ENCODE measurements around the gene TMPRSS9.
"Not testable (repeated sequence)": the region's sequence is repeated elsewhere in the genome, so short reads cannot be mapped to it uniquely, and the experiment has no call there.

The TMPRSS9 gene

DNA sequence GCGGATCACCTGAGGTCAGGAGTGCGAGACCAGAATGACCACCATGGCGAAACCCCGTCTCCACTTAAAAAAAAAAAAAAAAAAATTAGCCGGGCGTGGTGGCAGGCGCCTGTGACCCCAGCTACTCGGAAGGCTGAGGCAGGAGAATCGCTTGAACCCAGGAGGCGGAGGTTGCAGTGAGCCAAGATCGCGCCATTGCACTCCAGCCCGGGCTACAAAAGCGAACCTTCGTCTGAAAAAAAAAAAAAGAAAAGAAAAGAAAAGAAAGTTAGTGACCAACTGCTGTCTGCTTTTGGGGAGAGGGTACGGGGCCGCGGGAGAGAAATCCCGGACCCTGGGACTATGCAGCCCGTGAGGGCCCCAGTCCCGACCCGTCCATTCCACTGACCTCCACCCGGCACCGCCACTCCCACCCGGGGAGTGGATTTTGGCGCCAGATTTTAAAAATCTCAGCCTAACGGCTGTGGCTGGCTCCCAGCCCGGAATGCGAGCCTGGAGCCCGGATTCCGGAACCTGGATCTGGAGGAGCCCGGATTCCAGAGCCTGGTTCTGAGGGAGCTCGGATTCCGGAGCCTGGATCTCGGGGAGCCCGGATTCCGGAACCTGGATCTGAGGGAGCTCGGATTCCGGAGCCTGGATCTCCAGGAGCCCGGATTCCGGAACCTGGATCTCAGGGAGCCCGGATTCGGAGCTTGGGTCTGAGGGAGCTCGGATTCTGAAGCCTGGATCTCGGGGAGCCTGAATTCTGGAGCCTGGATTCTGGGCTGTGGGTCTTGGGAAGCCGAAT is 102.8 kb downstream of the TMPRSS9 start:
- DNase-seq: no peak
- in situ Hi-C loops (cut with MboI; ENCODE audit: low pct_unique_long_range_greater_than_20kb, low sequenced_read_pairs): loop anchor here (10.0 kb wide), 1 partner anchor 152 kb away; no protein-coding TSS in a partner anchor

DNA sequence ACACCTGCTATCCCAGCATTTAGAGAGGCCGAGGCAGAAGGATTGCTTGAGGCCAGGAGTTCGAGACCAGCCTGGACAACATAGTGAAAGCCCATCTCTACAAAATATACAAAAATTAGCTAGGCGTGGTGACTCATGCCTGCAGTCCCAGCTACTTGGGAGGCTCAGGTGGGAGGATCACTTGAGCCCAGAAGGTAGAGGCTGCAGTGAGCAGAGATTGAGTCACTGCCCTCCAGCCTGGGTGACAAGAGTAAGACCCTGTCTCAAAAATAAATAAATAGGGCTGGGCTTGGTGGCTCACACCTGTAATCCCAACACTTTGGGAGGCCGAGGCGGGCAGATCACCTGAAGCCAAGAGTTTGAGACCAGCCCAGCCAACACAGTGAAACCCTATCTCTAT is 103.6 kb downstream of the TMPRSS9 start:
- in situ Hi-C loops (cut with MboI; ENCODE audit: low pct_unique_long_range_greater_than_20kb, low sequenced_read_pairs): loop anchor here (10.0 kb wide), 1 partner anchor 151 kb away; no protein-coding TSS in a partner anchor
- DNase-seq: not testable (repeated sequence)

DNA sequence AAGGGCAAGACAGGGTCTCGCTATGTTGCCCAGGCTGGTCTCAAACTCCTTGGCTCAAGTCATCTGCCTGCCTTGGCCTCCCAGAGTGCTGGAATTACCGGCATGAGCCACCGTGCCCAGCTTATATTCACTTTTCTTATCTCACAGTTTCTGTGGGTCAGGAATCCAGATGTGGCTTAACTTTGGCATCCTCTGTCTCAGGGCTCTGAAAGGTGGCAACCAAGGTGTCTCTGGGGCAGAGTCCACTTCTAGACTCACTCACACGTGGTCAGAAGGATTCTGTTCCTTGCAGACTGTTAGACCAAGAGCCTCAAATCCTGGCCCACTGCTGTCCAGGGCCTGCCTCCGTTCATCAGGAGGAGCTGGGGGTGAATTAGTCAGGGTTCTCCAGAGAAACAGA is 104.3 kb downstream of the TMPRSS9 start:
- no peak for DNase-seq
- in situ Hi-C loops (cut with MboI; ENCODE audit: low pct_unique_long_range_greater_than_20kb, low sequenced_read_pairs): loop anchor here (10.0 kb wide), 1 partner anchor 150 kb away; no protein-coding TSS in a partner anchor

DNA sequence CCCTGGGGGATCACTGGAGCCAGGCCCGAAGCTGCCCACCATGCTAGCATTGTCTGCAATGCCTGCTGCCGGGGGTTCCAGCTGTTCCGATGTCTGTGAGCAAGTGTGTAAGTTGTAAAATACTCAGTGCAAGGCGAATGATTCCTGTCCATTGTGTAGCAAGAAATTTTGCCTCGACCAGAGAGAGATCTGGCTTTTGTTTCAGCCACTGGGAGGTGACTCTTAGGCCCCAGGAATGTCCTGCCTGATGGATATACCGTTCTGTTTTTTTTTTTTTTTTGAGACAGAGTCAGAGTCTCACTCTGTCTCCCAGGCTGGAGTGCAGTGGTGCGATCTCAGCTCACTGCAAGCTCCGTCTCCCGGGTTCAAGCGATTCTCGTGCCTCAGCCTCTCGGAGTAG is 108.5 kb downstream of the TMPRSS9 start:
- no peak for DNase-seq
- in situ Hi-C loops (cut with MboI; ENCODE audit: low pct_unique_long_range_greater_than_20kb, low sequenced_read_pairs): loop anchor here (10.0 kb wide), 1 partner anchor 146 kb away; no protein-coding TSS in a partner anchor

DNA sequence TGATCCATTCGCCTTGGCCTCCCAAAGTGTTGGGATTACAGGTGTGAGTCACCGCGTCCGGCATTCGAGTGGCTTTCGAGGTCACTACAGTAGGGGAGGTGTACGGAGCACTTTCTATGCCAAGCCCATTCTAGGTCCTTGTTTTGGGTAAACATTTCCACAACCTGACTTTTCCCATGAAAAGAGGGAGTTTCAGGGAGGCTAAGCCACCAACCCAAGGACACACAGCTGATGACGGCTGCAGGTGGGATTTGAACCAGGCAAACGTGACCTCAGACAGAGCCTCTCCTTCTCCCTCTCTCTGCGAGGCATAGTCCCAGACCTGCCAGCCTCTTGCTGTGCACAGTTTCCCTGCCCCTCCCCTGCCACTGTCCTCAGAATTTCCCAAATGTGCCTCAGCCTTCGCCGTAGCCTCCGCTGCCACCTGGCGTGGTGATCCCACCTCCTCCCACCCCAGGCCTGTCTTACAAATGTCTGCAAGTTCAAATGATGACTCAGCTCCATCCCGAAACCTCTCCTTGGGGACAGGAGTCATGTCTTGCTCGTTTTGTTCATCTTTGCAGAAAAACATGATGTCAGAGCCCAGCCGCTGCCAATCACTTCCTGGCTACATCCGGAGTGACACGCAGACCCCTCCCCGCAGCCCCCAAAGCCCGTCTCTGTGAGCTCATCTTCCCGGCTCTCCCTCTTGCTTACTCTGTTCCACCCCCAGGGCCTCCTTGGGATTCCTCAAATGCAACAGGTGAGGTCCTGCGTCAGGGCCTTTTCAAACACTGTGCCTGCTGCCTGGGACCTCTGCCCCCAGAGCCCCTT is 109.2 kb downstream of the TMPRSS9 start:
- in situ Hi-C loops (cut with MboI; ENCODE audit: low pct_unique_long_range_greater_than_20kb, low sequenced_read_pairs): loop anchor here (10.0 kb wide), 1 partner anchor 145 kb away; no protein-coding TSS in a partner anchor
- peak; percentile 63 for DNase-seq

DNA sequence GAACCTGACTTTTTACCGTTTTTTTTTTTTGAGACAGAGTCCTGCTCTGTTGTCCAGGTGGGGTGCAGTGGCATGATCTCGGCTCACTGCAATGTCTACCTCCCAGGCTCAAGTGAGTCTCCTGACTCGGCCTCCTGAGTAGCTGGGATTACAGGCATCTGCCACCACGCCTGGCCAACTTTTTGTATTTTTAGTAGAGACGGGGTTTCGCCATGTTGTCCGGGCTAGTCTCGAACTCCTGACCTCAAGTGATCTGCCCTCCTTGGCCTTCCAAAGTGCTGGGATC is 109.8 kb downstream of the TMPRSS9 start:
- DNase-seq: not testable (repeated sequence)
- in situ Hi-C loops (cut with MboI; ENCODE audit: low pct_unique_long_range_greater_than_20kb, low sequenced_read_pairs): loop anchor here (10.0 kb wide), 1 partner anchor 145 kb away; no protein-coding TSS in a partner anchor

DNA sequence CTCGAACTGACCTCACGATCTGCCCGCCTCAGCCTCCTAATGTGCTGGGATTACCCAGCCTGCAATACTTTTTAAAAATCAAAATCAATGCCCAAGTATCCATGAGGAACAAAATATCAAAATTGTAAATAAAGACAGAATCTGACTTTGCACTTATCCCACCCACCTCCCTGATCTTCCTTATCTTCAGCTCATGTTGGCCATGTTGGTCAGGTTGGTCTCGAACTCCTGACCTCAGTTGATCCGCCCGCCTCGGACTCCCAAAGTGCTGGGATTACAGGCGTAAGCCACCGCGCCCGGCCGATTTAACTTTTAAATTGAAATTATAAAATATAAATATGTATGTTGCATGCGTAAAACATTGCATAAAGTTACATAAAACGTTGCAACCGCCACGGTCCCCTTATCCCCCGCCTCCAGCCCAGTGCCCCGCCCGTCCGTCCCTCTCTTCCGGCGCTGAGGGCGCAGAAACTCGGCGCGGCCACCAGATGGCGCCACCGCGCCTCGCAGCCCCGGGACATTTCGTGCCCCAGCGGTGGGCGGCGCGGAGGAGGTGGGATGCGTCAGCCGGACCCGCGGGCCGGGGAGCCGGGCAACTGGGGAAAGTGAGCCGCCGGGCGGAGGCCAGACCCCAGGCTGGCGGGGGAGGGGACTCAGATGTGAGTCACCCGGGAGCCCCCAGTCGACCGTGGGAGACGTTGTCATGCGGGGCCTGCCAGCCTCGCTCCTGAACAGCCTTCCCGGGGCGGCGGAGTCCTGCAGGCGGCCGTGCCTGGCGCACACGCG is 114.4 kb downstream of the TMPRSS9 start:
- peak; percentile 92 for DNase-seq
- in situ Hi-C loops (cut with MboI; ENCODE audit: low pct_unique_long_range_greater_than_20kb, low sequenced_read_pairs): no loop called here

DNA sequence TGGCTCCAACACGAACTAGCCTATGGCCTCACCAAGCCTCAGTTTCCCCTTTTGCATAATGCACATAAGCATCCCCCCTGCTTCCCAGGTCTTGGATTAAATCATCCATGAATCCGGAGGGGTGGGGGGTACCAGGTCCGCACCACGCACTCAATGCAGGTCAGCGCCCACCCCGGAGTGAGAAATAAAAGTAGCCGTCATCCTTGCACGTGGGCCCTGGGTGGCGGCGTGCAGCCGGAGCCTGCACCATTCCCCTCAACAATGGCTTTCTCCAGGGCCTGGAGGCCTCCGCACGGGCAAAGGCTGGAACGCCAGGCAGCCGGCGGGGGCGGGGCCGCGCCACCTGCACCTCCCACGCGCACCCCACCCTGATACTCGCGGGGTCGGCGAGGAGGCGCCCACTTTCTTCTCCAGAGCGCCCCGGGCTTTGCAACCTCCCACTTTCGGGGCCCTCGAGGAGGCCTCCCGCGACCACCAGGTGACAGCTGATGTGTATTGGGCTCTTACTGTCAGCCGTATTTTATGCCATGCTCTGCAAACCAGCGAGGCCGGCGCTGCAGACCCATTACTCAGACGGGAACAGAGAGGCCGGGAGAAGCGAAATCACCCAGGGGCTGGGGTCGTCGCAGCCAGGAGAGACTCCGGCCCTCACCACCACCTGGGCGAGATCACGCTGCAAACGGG is 115.1 kb downstream of the TMPRSS9 start:
- in situ Hi-C loops (cut with MboI; ENCODE audit: low pct_unique_long_range_greater_than_20kb, low sequenced_read_pairs): no loop called here
- peak; percentile 75 for DNase-seq
